HAP-1 (cell line): ENCODE measurements around the gene IL22RA2.

Experiments used
- DNase-seq, 2 experiments: peaks; one replicate each; pipeline ENCODE4 v3.0.0-alpha.2; 2016 to 2020; ENCODE audit warnings: low spot score in 2 of 2
- H3K27me3 ChIP-seq: fragments of 250-450 bp; sonication (Bioruptor Pico); 2 replicates; pipeline ENCODE4 v1.5.1; 2020; ENCODE audit warnings: low read depth, mild to moderate bottlenecking, moderate library complexity
- H3K36me3 ChIP-seq: fragments of 250-450 bp; sonication (Bioruptor Pico); replicated peaks from 2 replicates; pipeline ENCODE4 v1.5.1; 2020; ENCODE audit warnings: mild to moderate bottlenecking
- H3K4me1 ChIP-seq: fragments of 250-450 bp; sonication (Bioruptor Pico); 2 replicates; pipeline ENCODE4 v1.5.1; 2020; ENCODE audit warnings: mild to moderate bottlenecking
- H3K4me3 ChIP-seq: fragments of 250-450 bp; sonication (Bioruptor Pico); 2 replicates; pipeline ENCODE4 v1.5.1; 2020; ENCODE audit warnings: mild to moderate bottlenecking, moderate library complexity
- H3K9me3 ChIP-seq: fragments of 250-450 bp; sonication (Bioruptor Pico); 2 replicates; pipeline ENCODE4 v1.5.1; 2020; ENCODE audit warnings: mild to moderate bottlenecking, moderate library complexity
- in situ Hi-C: fragments of 300-500 bp; cut with MboI; formaldehyde crosslinking; loops from 3 replicates; pipeline ENCODE4 v1.14.3; 2020; ENCODE audit warnings: low sequenced_read_pairs, inconsistent platforms, mixed read lengths

IL22RA2 gene

DNA sequence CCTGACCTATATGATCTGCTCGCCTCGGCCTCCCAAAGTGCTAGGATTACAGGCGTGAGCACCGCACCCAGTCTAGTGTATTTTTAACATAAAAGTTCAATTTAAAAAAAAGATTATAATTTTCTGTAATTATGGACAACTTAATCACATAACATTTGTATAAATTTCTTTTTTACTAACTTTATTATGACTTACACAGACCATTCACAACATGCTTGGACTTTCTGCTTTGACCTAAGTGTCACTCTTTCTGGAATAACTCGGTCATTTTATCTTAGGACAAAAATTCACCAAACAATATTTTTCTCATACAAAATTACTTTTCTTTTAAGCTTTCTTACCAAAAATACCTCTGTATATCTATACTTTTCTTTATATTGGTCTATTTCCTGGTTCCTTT is 15.4 kb upstream of the IL22RA2 start:
- peak in 1 of 2 experiments; percentile 27 for DNase-seq
- H3K4me1 ChIP-seq: no peaks in the 10 kb centered on the region
- no peaks in the 10 kb centered on the region for H3K36me3 ChIP-seq
- H3K27me3 ChIP-seq: no peaks in the 10 kb centered on the region
- in situ Hi-C loops: no loop called here
- peaks cover 12% of the 10 kb centered on the region for H3K9me3 ChIP-seq
- no peak overlapping the region for H3K4me3 ChIP-seq

DNA sequence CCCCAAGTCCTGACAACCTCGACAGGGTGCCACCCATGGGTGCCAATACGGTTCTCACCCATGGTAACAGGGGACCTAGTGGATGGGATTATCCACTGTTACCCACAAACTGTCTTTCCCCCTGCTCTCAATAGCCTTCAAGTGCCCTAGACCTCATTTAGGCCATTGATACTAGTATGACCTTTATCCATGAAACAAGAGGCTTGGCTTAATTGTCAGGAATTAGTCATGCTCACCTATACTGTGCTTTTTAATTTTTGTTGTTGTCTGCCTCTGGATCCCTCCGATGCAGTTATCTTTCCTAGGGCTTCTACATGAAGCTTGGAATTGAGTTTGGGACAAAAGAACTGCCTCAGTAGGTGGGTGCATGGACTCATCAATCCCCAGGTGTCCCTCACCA is 11.8 kb upstream of the IL22RA2 start:
- no peak for DNase-seq
- in situ Hi-C loops: no loop called here
- no peaks in the 10 kb centered on the region for H3K4me1 ChIP-seq
- peaks cover 12% of the 10 kb centered on the region for H3K9me3 ChIP-seq
- H3K4me3 ChIP-seq: no peak overlapping the region
- H3K27me3 ChIP-seq: no peaks in the 10 kb centered on the region
- H3K36me3 ChIP-seq: no peaks in the 10 kb centered on the region

DNA sequence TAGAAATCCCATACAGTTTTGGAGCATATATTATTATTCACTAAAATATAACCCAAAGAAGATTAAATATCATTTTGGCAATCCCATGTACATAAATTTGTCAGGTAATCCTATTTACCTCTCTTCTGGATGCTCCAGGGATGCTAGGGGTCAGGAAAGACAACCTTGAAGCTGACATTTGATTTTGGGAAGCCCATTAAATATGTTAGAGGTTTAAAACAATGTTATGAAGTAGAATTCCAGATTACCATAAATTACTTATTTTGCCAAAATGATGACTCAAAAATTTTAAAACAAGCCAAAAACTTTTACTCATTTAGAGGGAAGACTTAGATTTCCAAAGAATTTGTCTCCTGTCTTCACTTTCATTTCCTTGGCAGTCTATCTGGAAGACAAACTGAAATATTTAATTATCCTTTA is 9.2 kb upstream of the IL22RA2 start:
- no peak overlapping the region for H3K4me3 ChIP-seq
- in situ Hi-C loops: no loop called here
- no peaks in the 10 kb centered on the region for H3K27me3 ChIP-seq
- H3K36me3 ChIP-seq: no peaks in the 10 kb centered on the region
- no peak for DNase-seq
- H3K9me3 ChIP-seq: no peaks in the 10 kb centered on the region; the same call in 1 of the 2 replicates
- H3K4me1 ChIP-seq: no peaks in the 10 kb centered on the region

- H3K4me1 ChIP-seq: no peaks in the 10 kb centered on the region
- in situ Hi-C loops: no loop called here
- H3K4me3 ChIP-seq: no peak overlapping the region
- H3K36me3 ChIP-seq: no peaks in the 10 kb centered on the region
- no peaks in the 10 kb centered on the region; the same call in 1 of the 2 replicates for H3K9me3 ChIP-seq
- no peak for DNase-seq
- no peaks in the 10 kb centered on the region for H3K27me3 ChIP-seq
Measured at GRCh38 chr6:137181891-137182653, 8.6 kb upstream of the IL22RA2 start.

DNA sequence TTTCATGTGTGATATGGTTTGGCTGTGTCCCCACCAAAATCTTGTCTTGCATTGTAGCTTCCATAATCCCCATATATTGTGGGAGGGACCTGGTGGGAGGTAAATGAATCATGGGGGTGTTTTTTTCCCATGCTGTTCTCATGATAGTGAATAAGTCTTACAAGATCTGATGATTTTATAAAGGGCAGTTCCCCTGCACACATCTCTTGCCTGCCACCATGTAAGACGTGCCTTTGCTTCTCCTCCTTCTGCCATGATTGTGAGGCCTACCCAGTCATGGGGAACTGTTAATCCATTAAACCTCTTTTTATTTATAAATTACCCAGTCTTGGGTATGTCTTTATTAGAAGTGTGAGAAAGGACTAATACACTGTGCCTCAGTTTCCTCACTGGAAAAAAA is 4.2 kb upstream of the IL22RA2 start:
- DNase-seq: no peak
- in situ Hi-C loops: no loop called here
- H3K27me3 ChIP-seq: no peaks in the 10 kb centered on the region
- no peak overlapping the region for H3K4me3 ChIP-seq
- H3K9me3 ChIP-seq: no peaks in the 10 kb centered on the region
- no peaks in the 10 kb centered on the region for H3K4me1 ChIP-seq
- no peaks in the 10 kb centered on the region for H3K36me3 ChIP-seq

DNA sequence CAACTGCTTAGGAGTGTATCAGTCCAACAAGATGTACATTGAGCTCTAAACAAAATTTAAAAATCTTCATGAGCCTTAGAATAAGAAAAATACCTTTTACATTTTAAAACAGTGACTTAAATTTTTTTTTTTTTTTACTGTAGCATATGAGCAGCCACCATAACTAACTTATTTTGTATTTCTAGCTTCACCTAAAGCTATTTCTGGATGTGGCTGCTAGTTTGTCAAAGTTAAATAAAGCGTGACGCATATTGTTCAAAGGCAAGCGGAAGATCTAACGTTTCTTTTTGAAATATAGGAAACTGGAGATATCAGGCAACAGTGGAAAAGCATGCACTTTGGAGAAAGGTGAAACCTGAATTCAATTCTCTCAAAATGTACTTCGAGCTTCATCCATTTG is 3.3 kb upstream of the IL22RA2 start:
- Histone ChIP-seq H3K36me3 (no peaks in the 10 kb centered on the region), H3K4me1 (peaks cover 6% of the 10 kb centered on the region), H3K4me3 (no peak overlapping the region), H3K9me3 (no peaks in the 10 kb centered on the region), H3K27me3 (no peaks in the 10 kb centered on the region)
- in situ Hi-C loops: no loop called here
- no peak for DNase-seq

DNA sequence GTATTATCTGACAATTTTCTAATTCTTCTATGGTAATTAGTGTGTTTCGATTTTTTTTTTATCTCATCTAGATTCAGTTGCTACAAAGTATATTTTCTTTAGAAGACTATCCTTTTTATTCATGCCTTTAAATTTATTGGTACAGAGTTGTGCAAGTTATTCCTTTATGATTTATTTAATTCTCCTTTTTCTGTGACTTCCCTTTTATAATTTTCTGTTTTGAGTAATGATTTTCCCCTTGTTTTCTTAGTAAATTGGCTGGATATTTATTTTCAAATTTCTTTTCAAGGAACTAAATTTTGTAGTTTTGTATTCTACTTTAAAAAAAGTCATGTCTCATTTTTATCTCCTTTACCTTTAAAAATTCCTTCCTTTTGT is 2.4 kb upstream of the IL22RA2 start:
- no peak overlapping the region for H3K4me3 ChIP-seq
- H3K27me3 ChIP-seq: no peaks in the 10 kb centered on the region; the same call in 1 of the 2 replicates
- no peak for DNase-seq
- in situ Hi-C loops: no loop called here
- H3K4me1 ChIP-seq: peaks cover 8% of the 10 kb centered on the region
- H3K9me3 ChIP-seq: no peaks in the 10 kb centered on the region
- H3K36me3 ChIP-seq: no peaks in the 10 kb centered on the region

GRCh38 chr6:137175157-137175867 is 1.9 kb upstream of the IL22RA2 start:
- Histone ChIP-seq H3K4me3 (no peak overlapping the region), H3K27me3 (no peaks in the 10 kb centered on the region; the same call in 1 of the 2 replicates), H3K9me3 (no peaks in the 10 kb centered on the region), H3K36me3 (no peaks in the 10 kb centered on the region), H3K4me1 (peaks cover 8% of the 10 kb centered on the region)
- no peak for DNase-seq
- in situ Hi-C loops: no loop called here

DNA sequence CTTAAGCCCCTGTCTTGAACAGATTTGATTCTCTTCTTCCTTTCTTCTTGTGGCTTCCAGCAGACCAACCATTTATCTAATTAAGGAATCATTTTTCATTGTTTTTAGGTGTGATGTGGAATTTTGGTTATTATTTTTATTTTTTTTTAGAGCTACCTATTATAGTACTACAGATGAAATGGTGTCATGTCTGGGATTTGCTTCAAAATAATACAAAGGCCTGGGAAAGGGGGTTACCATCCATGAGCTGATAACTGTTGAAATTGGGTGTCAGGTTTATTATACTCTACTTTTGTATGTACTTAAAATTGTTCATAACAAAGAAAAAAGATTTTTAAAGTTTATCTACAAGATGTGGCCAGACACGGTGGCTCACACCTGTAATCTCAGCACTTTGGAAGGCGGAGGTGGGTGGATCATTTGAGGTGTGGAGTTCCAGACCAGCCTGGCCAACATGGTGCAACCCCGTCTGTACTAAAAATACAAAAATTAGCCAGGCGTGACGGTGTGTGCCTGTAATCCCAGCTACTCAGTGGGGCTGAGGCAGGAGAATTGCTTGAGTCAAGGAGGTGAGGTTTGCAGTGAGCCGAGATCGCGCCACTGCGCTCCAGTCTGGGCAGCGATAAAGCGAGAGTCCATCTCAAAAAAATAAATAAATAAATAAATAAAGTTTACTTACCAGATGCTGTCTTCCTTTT is 561 bp downstream of the IL22RA2 start:
- Histone ChIP-seq H3K36me3 (no peaks in the 10 kb centered on the region), H3K9me3 (no peaks in the 10 kb centered on the region), H3K4me3 (no peak overlapping the region), H3K4me1 (peaks cover 8% of the 10 kb centered on the region), H3K27me3 (no peaks in the 10 kb centered on the region; the same call in 1 of the 2 replicates)
- in situ Hi-C loops: no loop called here
- DNase-seq: no peak

GRCh38 chr6:137171824-137172733 is 1.4 kb downstream of the IL22RA2 start:
- in situ Hi-C loops: no loop called here
- H3K36me3 ChIP-seq: no peaks in the 10 kb centered on the region
- H3K4me1 ChIP-seq: peaks cover 8% of the 10 kb centered on the region
- H3K4me3 ChIP-seq: no peak overlapping the region
- DNase-seq: peak in 1 of 2 experiments; percentile 27
- H3K9me3 ChIP-seq: no peaks in the 10 kb centered on the region
- no peaks in the 10 kb centered on the region; the same call in 1 of the 2 replicates for H3K27me3 ChIP-seq

DNA sequence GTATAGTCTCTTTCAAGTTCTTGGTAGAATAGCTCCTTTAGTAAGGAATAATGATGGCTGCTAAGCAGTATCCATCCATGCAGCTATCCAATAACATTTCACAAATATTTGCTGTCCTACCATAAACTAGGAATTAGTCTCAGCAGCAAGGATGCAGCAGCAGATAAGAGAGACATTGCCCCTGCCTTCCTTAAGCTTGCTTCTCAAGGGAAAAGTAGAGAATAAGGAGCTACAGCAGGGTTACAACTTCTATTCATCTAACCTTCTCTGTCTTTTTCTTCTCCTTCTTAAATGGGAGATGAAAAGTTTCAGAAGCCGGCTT is 2.4 kb downstream of the IL22RA2 start:
- no peaks in the 10 kb centered on the region for H3K36me3 ChIP-seq
- peaks cover 8% of the 10 kb centered on the region for H3K4me1 ChIP-seq
- H3K9me3 ChIP-seq: no peaks in the 10 kb centered on the region
- in situ Hi-C loops: no loop called here
- DNase-seq: no peak
- H3K27me3 ChIP-seq: no peaks in the 10 kb centered on the region; the same call in 1 of the 2 replicates
- H3K4me3 ChIP-seq: no peak overlapping the region

DNA sequence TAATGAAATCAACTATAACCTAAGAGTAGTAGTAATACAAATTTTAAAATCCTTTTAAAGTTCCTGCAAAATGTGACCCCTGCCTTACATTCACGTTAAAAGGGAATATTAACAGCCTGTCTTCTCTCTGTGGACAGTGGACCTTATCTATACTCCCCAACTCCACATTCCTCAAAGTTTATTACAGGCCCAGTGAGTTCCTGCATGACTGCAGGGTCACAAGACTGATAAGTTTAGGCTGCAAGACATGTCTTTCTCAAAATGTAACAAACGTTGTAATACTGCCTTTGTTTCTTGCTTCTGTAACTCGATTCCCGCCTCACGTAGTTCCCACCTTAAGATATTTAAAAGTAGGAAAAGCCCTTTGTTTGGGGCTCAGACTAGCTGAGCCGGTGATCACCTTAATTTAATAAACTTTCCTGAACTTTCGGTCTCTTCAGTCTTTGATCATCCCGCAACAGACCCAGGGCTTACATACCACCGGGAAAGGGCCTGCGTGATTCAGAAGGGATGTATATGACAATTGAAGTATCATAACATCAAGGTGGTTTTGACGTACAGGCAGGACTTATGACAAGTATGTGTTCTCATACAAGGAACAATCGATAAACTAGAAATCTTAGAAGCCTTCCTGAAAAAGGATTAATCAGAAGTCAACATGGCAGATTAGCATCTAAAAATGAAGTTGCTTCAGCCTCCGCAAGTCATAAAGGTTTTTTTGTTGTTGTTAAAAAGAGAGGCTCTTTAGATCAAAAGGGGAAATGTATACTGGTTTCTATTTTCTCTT is 3.0 kb downstream of the IL22RA2 start:
- in situ Hi-C loops: no loop called here
- Histone ChIP-seq H3K36me3 (no peaks in the 10 kb centered on the region), H3K4me3 (no peak overlapping the region), H3K9me3 (no peaks in the 10 kb centered on the region), H3K27me3 (no peaks in the 10 kb centered on the region; the same call in 1 of the 2 replicates), H3K4me1 (peaks cover 8% of the 10 kb centered on the region)
- DNase-seq: no peak
